Measurements from ENCODE around the gene FOXN3.
"Not testable (repeated sequence)": the region's sequence is repeated elsewhere in the genome, so short reads cannot be mapped to it uniquely, and the experiment has no call there.

The FOXN3 gene

DNA sequence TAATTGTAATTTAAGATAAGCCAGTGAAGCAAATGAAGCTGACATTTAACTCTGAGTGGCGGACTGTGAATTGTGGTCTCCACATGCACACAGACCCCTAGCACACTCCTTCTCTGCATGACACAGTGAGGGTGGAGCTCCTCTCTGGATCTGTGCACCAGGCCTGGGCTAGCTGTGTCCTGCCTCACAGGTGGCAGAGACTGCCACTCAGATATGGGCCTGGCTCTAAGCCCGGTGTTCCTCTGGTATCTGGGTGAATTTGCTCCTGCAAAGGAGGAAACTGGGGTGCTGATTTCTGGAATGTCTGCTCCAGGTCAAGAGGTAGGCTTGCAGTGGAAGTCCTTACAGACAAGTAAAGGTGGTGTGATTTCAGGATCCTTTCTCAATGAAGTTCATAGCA, 282.4 kb downstream of the FOXN3 start:
- DNase-seq (ENCODE audit: low read depth, low spot score), result no peak

DNA sequence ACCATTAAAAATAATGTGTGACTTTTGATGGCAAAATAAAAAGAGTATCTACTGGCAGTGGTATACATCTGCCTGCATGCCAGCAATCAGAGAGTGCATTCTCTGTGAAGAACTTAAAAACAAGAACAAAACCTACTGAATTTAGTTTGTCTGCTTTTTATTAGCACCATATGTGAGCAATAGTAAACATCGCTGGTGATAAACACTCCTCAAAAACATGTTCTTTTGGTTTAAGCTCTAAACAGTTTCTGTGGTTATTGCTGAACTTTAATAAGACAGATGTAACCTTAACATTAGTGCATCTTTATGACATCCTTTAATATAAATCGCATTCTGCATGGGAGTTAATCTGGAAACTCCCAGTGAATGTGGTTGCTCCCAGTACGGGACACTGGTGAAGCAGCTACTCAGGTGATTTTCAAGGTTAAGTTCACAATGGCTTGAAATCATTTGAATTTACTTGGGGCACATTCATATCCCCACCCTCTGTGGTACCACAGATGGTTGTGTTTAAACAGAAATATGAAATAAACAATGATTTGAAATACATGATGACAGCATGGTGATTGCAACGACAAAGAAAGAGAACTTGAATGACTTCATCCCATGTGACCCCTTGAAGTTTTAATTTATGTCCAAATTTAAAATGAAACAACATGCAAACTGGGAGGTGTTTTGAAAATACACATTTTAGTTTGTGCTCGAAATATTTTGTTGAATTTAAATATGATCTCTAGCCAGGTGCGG, 285.9 kb downstream of the FOXN3 start:
- DNase-seq (ENCODE audit: low read depth, low spot score), result no peak

- DNase-seq (ENCODE audit: low read depth, low spot score), result no peak
These were observed 287.5 kb downstream of the FOXN3 start for GRCh38 chr14:89129570-89129969.

DNA sequence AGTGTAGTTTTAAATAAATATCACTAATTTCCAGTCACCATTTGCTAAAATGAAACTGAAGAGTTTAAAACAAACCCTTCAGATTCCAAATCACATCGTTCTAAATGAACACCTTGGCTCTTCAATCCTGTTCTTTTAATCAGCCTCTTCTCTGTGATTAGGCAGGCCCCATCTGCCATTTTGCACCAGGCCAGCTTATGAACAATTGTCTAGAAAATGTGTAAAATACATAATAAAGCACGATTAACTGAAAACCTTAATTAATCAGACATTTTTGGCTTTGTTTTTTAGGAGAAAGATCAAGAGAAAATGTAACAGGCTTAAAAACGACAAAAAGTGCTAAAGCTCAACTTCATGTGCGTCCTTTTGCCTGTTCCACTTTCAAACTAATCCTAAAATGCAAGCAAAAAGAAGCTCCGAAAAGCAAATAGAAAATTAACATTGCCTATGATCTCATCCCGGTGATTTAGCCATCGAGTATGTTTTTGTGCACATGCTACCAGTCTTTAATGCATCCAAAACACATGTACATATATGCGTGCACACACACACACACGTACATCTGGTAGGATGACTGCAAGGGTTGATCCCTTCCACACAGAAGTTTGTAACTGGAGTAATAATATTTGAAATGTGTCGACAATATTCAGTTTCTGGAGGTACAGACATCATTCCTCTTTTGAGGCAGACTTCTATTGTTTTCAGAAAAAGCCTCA, 288.6 kb downstream of the FOXN3 start:
- no peak for DNase-seq (ENCODE audit: low read depth, low spot score)

DNA sequence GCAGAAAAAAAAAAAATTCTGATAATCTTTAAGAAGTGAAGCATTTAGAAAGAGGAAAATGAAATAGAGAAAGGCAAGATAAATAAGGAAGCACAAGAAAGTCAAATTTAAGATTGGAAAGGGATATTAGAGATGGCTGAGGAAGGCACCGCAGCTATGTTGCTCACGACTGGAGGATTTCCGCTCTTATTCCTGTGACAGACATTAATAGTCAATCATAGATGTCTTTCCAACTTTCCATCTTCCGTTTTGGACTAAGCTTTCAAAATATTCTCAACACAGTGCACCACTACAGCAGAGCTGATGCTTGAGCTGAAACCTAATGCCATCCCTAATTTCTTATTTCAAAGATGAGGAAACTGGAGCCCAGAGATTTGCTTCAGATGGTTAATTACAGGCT, 290.6 kb downstream of the FOXN3 start:
- DNase-seq (ENCODE audit: low read depth, low spot score), result no peak

- no peak for DNase-seq (ENCODE audit: low read depth, low spot score)
These were observed 291.8 kb downstream of the FOXN3 start for GRCh38 chr14:89125216-89125615.

DNA sequence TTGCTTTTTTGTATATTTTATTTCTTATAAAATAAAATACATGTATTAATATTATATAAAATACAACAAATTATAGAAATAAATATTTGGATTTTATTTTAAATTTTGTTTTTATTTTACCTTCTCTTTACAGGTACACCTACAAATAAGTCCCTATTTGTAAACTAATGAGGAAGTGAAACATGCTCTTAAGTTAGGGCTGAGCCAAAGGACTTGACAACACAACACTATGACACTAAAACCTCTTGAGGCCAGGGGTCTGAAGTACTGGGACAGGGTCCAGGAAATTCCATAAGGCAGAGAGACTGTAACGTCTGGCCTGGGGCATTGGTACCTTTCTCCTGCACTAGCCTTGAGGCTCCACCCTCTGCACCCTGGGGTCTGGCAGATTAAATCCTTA, 293.2 kb downstream of the FOXN3 start:
- DNase-seq (ENCODE audit: low read depth, low spot score), result no peak

DNA sequence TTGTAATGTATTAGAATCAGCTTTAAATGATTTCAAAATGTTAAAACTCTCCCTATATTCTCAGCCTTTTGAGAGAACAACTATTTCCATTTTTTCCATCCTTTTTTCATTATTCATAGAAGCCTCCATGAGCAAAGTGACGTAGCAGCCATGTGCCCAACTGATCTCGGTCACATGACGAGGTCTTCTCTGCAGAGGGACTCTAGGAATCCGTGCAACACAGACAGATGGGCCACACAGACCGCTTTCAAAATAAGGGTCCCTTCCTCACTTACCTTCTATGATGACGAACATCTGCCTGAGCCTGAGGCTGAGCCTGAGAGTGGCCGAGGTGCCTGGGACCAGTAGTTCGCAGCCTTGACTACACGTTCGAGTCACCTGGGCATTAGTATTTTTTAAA, 293.8 kb downstream of the FOXN3 start:
- DNase-seq (ENCODE audit: low read depth, low spot score), result no peak

- no peak for DNase-seq (ENCODE audit: low read depth, low spot score)
These were observed 294.9 kb downstream of the FOXN3 start for GRCh38 chr14:89121968-89122620.

DNA sequence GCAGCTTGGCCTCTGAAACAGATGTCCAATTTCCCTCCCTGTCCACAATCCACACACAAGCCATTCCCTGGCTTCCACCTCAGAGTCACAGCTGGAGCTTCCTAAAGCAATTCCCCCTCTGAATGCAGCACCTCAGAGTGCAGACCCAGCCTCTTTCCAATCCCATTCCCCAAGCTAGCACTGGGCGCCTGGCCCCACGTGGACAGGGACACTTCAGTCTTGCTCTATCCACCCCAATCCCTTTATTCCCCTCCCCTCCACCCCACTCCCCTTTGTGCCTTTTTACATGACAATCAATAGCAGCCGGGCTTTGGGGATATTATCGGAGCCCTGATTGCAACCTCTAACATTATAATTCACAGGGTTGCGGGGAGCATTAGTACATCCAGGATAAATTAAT, 300.0 kb downstream of the FOXN3 start:
- DNase-seq (ENCODE audit: low read depth, low spot score), result no peak

- no peak for DNase-seq (ENCODE audit: low read depth, low spot score)
These were observed 302.9 kb downstream of the FOXN3 start for GRCh38 chr14:89114109-89114508.

DNA sequence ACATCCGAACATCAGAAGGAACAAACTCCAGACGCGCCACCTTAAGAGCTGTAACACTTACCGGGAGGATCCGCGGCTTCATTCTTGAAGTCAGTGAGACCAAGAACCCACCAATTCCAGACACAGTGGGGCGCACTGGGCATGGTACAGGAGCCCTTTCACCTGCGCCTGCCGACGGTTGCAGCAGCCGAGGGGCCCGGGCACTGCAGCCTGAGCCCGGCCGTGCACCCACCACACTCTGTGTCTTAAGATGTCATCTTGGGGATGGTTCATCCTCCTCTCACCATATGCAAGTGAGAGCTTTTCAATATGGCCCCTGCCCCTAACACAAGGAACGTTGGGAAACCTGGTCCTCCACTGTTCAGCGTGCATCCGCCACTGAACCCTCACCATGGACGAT, 304.3 kb downstream of the FOXN3 start:
- no peak for DNase-seq (ENCODE audit: low read depth, low spot score)

GRCh38 chr14:89111766-89112543, 305.1 kb downstream of the FOXN3 start:
- not testable (repeated sequence) for DNase-seq (ENCODE audit: low read depth, low spot score)

GRCh38 chr14:89111232-89111631, 305.8 kb downstream of the FOXN3 start:
- DNase-seq (ENCODE audit: low read depth, low spot score), result not testable (repeated sequence)

DNA sequence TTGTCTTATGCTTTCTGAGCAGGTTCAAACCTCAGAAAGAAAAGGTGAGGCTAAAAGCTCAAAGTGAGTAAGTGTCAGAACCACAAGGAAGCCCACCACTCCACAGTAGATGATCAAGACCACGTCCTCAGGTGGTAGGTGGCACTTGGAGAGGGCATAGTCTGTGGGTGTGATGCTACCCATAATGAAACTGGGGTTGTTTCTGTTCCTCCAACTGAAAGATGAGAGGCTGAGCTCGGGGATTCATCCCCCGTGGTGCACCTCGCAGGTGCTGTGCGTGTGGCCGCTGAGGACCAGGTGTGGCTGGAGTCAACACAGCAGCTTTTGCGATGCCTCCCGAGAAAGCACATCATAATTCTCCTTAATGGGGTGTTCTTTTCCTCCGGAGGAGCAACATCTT, 306.9 kb downstream of the FOXN3 start:
- no peak for DNase-seq (ENCODE audit: low read depth, low spot score)

DNA sequence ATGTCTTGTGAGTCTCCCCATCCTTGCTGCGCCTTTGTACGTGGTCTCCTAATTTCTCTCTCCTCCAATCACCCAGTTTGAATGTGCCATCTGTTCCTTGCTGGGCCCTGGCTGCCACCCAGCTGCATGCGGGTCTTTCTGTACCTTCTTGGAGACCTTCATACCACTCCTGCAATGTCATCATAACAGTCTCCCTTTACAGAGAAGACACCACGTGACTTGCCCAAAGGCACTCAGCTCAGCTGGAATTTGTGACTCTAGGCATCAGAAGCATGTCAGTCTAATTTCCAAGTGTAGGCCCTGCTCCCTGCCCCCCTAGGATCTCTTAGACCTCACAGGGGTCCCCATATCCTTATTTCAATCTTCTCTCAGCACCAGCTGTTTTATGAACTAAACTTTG, 308.4 kb downstream of the FOXN3 start:
- no peak for DNase-seq (ENCODE audit: low read depth, low spot score)

- no peak for DNase-seq (ENCODE audit: low read depth, low spot score)
These were observed 309.4 kb downstream of the FOXN3 start for GRCh38 chr14:89107626-89108025.

Measured in brain pericyte (primary cell).